Naive thymus-derived CD4-positive, alpha-beta T cell (primary cell): Measurements from ENCODE around the gene LCMT1. TPM values are rescaled to one million over a fixed set of nuclear protein-coding genes. Genes with fewer than 3 reads are reported as not detected.
A peak's percentile ranks its signal among the peaks of the same experiment; 100 is the strongest.
"Not testable (repeated sequence)": the region's sequence is repeated elsewhere in the genome, so short reads cannot be mapped to it uniquely, and the experiment has no call there.

Source experiments
- ATAC-seq: fragments of 150-1000 bp; cut with Tn5 transposase; 2 replicates; pipeline ENCODE4 v1.10.0; 2021; ENCODE audit warnings: mild to moderate bottlenecking, moderate library complexity
- CTCF ChIA-PET: fragments of 350-600 bp; sonication (Branson Sonifier 250); formaldehyde crosslinking; loops from one replicate; lab custom pipeline; 2021; ENCODE audit warnings: antibody characterized with exemption; lab: Charles Lee
- POLR2A ChIA-PET: fragments of 350-600 bp; sonication (Branson Sonifier 250); formaldehyde crosslinking; loops from one replicate; lab custom pipeline; 2021; ENCODE audit warnings: antibody characterized with exemption, inconsistent platforms; lab: Charles Lee
- DNase-seq, 9 donors: peaks; one replicate each; pipeline versions ENCODE4 v3.0.0 to v3.0.0-alpha.2; 2020 to 2022; ENCODE audit warnings: mixed read lengths in 1 of 9
- H3K27ac ChIP-seq: one replicate; pipeline ENCODE4 v1.7.0; 2013; ENCODE audit warnings: mild to moderate bottlenecking, low read depth, low read length, moderate library complexity
- H3K27me3 ChIP-seq, 2 donors: one replicate each; pipeline ENCODE4 v1.7.0; 2013; ENCODE audit warnings: low read length in 2 of 2, mild to moderate bottlenecking in 2 of 2, moderate library complexity in 2 of 2; ENCODE audit not compliant: control insufficient read depth in 2 of 2, insufficient read depth in 2 of 2
- H3K36me3 ChIP-seq, 3 experiments: 1 replicate in 2 of 3; 2 replicates in 1 of 3; pipeline ENCODE4 v1.7.0; 2013; ENCODE audit warnings: low read length in 3 of 3, mild to moderate bottlenecking in 3 of 3, moderate library complexity in 1 of 3; ENCODE audit not compliant: insufficient read depth in 3 of 3, control insufficient read depth in 2 of 3
- H3K4me1 ChIP-seq, 2 donors: one replicate each; pipeline ENCODE4 v1.7.0; 2013; ENCODE audit warnings: low read length in 2 of 2, mild to moderate bottlenecking in 2 of 2, moderate library complexity in 1 of 2; ENCODE audit not compliant: control insufficient read depth in 2 of 2, insufficient read depth in 2 of 2
- H3K4me3 ChIP-seq: 2 replicates; pipeline ENCODE4 v1.7.0; 2013; ENCODE audit warnings: mild to moderate bottlenecking, low read length
- H3K9me3 ChIP-seq, 3 experiments: 1 replicate in 2 of 3; 2 replicates in 1 of 3; pipeline ENCODE4 v1.7.0; 2013; ENCODE audit warnings: low read length in 3 of 3; ENCODE audit not compliant: control insufficient read depth in 2 of 3
- H3K27ac Mint-ChIP-seq, 9 donors: one replicate each; pipeline ENCODE4 v1.8.0; 2020 to 2022; ENCODE audit warnings: mixed read lengths in 9 of 9, mild to moderate bottlenecking in 8 of 9, moderate library complexity in 5 of 9, inconsistent platforms in 2 of 9
- H3K27me3 Mint-ChIP-seq, 5 donors: one replicate each; pipeline ENCODE4 v1.8.0; 2021 to 2022; ENCODE audit warnings: mixed read lengths in 5 of 5, mild to moderate bottlenecking in 1 of 5
- H3K36me3 Mint-ChIP-seq, 5 donors: one replicate each; pipeline ENCODE4 v1.8.0; 2020 to 2022; ENCODE audit warnings: mixed read lengths in 5 of 5, mild to moderate bottlenecking in 3 of 5, inconsistent platforms in 1 of 5
- H3K4me1 Mint-ChIP-seq, 7 donors: one replicate each; pipeline ENCODE4 v1.8.0; 2020 to 2022; ENCODE audit warnings: mixed read lengths in 7 of 7, mild to moderate bottlenecking in 3 of 7, inconsistent platforms in 1 of 7
- H3K4me3 Mint-ChIP-seq, 10 donors: one replicate each; pipeline ENCODE4 v1.8.0; 2020 to 2022; ENCODE audit warnings: mild to moderate bottlenecking in 10 of 10, mixed read lengths in 10 of 10, moderate library complexity in 6 of 10, inconsistent platforms in 2 of 10
- H3K9me3 Mint-ChIP-seq, 11 donors: one replicate each; pipeline ENCODE4 v1.8.0; 2020 to 2022; ENCODE audit warnings: mixed read lengths in 11 of 11, mild to moderate bottlenecking in 4 of 11, inconsistent platforms in 1 of 11, moderate library complexity in 1 of 11
- intact Hi-C, 2 donors: fragments of 100-400 bp; cut with micrococcal nuclease; formaldehyde crosslinking; loops; one replicate each; pipeline ENCODE4 v1.15.1; 2023
- polyA plus RNA-seq, 2 donors: library from polyadenylated mRNA; unstranded; fragments of 300-500 nt; fragmentation: Illumina TruSeq; gene quantifications; one replicate each; pipeline ENCODE4 v1.2.3, GENCODE V29; 2021
- total RNA-seq, 6 experiments: library from RNA in 5 of 6; stranded (reverse) in 5 of 6; gene quantifications; 1 replicate in 5 of 6; 2 replicates in 1 of 6; pipeline ENCODE4 v1.2.3 and lab custom pipeline; 2021 to 2026

The LCMT1 gene
- total and polyA plus RNA-seq, 7 experiments from 2014 or later, result 30.2 to 58.4 (median 36.8) TPM

DNA sequence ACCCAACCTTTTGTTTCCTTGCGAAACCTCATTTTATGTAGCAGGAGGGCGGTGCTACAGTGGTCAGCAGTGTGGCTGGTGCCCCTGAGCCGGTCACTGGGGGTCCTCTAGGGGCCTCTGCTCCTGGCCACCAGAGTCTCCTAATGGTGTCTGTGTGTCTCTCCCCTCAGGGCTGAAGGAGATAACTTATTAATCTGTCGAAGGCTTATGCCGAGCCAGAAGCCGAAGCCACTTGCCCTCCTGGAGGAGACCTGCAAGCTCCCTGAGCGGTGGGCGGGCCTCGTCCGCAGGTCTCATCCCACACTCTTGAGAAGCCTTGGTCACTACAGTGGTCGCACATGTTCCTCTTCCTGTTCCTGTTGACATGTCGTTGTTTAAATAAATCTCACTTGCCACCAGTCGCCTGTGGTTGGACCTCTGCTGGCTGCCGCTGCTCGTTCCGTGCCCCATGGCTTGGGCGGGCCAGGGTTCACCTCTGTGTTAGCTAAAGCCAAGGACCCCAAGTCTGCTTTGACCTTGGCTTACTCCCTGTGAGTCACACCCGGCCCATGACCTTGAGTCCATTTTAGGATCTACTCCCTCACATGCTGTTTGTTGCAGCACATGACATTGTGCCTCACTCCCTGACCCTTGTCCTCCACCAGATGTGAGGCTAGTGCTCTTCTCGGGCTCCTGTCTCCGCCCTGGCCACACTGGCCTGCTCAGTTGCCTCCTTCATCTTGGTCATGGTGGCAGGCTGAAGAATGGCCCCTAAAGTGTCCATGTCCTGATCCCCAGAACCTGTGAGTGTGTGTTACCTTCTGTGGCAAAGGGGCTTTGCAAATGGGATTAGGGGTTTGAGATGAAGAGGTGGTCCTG, 66.5 kb downstream of the LCMT1 start:
- no peaks in the 10 kb centered on the region for H3K27me3 Mint-ChIP-seq
- no peak overlapping the region for H3K4me3 ChIP-seq
- no peak overlapping the region for H3K27ac ChIP-seq
- peaks cover 0 to 39% (median 0%) of the 10 kb centered on the region in 3 experiments for H3K36me3 ChIP-seq
- ChIA-PET CTCF (no interaction called here), POLR2A (no interaction called here)
- intact Hi-C loops, result loop anchor here in 1 of 2 donors (5.0 kb wide), 1 partner anchor 51 kb away; no protein-coding TSS in a partner anchor
- H3K27ac Mint-ChIP-seq, result peak overlapping the region in 2 of 9 donors; percentile 4 to 57
- H3K4me3 Mint-ChIP-seq, result no peak overlapping the region
- H3K9me3 ChIP-seq, result no peaks in the 10 kb centered on the region
- peaks cover 12 to 28% (median 22%) of the 10 kb centered on the region in 5 donors for H3K36me3 Mint-ChIP-seq
- DNase-seq (no peak), ATAC-seq (no peak)
- H3K4me1 ChIP-seq, result no peaks in the 10 kb centered on the region
- H3K4me1 Mint-ChIP-seq, result peaks cover 0 to 10% (median 0%) of the 10 kb centered on the region in 7 donors
- no peaks in the 10 kb centered on the region for H3K27me3 ChIP-seq
- H3K9me3 Mint-ChIP-seq, result no peaks in the 10 kb centered on the region

DNA sequence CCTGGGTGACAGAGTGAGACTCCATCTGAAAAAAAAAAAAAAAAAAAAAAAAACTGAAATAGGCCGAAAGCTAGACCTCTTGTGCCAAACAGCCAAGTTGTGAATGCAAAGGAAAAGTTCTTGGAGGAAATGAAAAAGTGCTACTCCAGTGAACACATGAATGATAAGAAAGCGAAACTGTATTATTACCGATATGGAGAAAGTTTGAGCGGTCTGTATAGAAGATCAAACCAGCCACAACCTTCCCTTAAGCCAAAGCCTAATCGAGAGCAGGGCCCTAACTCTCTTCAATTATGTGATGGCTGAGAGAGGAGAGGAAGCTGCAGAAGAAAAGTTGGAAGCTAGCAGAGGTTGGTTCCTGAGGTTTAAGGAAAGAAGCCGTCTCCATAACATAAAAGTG, 69.7 kb downstream of the LCMT1 start:
- H3K27ac ChIP-seq, H3K4me3 ChIP-seq, H3K27me3 ChIP-seq, POLR2A ChIA-PET, intact Hi-C loops, H3K27me3 Mint-ChIP-seq, ATAC-seq, H3K4me1 ChIP-seq, DNase-seq, H3K9me3 ChIP-seq, H3K9me3 Mint-ChIP-seq: not testable (repeated sequence)
- CTCF ChIA-PET, result interaction anchor here (0.6 kb wide), 1 partner anchor 44 kb away, joined by 4 read pairs; no protein-coding TSS in a partner anchor
- H3K27ac Mint-ChIP-seq, result peak overlapping the region in 4 of 9 donors; percentile 6 to 56 (median 48)
- H3K36me3 Mint-ChIP-seq, result peaks cover 6 to 18% (median 15%) of the 10 kb centered on the region in 5 donors
- peak overlapping the region in 2 of 10 donors; percentile 20 to 26 for H3K4me3 Mint-ChIP-seq
- peaks cover 0 to 10% (median 0%) of the 10 kb centered on the region in 7 donors for H3K4me1 Mint-ChIP-seq
- peaks cover 0 to 13% (median 0%) of the 10 kb centered on the region in 3 experiments for H3K36me3 ChIP-seq

DNA sequence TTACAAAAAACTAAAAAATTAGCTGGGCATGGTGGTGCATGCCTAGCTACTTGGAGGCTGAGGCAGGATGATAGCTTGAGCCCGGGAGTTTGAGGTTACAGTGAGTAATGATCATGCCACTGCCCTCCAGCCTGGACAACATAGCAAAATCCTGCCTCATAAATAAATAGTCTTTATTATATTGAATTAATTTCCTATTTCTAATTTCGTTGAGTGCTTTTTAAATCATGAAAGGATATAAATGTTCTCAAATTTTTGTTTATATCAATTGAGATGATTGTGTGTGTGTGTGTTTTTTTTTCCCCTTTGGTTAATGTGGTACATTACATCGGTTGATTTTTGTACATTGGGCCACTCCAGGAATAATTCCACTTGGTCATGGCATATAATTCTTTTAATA, 73.2 kb downstream of the LCMT1 start:
- Histone ChIP-seq H3K4me1 (no peaks in the 10 kb centered on the region), H3K27me3 (no peaks in the 10 kb centered on the region), H3K27ac (no peak overlapping the region), H3K4me3 (no peak overlapping the region), H3K36me3 (no peaks in the 10 kb centered on the region), H3K9me3 (no peaks in the 10 kb centered on the region)
- H3K4me1 Mint-ChIP-seq, result peaks cover 0 to 10% (median 0%) of the 10 kb centered on the region in 7 donors
- POLR2A ChIA-PET, result no interaction called here
- no peak for ATAC-seq
- no peaks in the 10 kb centered on the region for H3K9me3 Mint-ChIP-seq
- CTCF ChIA-PET, result interaction anchor here (0.7 kb wide), 1 partner anchor 10 kb away, joined by 3 read pairs; no protein-coding TSS in a partner anchor
- H3K27me3 Mint-ChIP-seq, result no peaks in the 10 kb centered on the region
- no peak overlapping the region for H3K4me3 Mint-ChIP-seq
- no peak for DNase-seq
- intact Hi-C loops, result no loop called here
- H3K27ac Mint-ChIP-seq, result no peak overlapping the region
- peaks cover 0 to 19% (median 0%) of the 10 kb centered on the region in 5 donors for H3K36me3 Mint-ChIP-seq

DNA sequence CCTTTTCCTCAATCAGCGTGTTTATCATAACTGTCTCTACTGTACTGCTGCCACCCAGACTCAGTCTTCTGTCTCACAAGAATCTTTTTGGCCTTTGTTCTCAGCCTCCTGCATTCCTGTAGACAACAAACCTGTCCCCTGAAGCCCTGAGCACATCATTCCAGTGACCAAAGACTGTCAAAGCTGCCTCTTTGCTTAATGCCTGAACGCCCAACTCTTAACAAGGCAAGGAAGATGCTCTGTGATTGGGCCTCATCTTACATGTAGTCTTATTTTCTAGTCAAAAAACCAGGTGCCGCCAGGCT, 75.9 kb downstream of the LCMT1 start:
- CTCF ChIA-PET, result no interaction called here
- ATAC-seq (no peak), DNase-seq (no peak)
- no peak overlapping the region for H3K4me3 Mint-ChIP-seq
- Histone ChIP-seq H3K27me3 (no peaks in the 10 kb centered on the region), H3K36me3 (no peaks in the 10 kb centered on the region), H3K9me3 (no peaks in the 10 kb centered on the region), H3K27ac (no peak overlapping the region), H3K4me1 (no peaks in the 10 kb centered on the region), H3K4me3 (no peak overlapping the region)
- no peaks in the 10 kb centered on the region for H3K9me3 Mint-ChIP-seq
- H3K36me3 Mint-ChIP-seq, result peaks cover 0 to 14% (median 0%) of the 10 kb centered on the region in 5 donors
- H3K4me1 Mint-ChIP-seq, result no peaks in the 10 kb centered on the region
- H3K27ac Mint-ChIP-seq, result no peak overlapping the region
- intact Hi-C loops, result no loop called here
- POLR2A ChIA-PET, result no interaction called here
- no peaks in the 10 kb centered on the region for H3K27me3 Mint-ChIP-seq

DNA sequence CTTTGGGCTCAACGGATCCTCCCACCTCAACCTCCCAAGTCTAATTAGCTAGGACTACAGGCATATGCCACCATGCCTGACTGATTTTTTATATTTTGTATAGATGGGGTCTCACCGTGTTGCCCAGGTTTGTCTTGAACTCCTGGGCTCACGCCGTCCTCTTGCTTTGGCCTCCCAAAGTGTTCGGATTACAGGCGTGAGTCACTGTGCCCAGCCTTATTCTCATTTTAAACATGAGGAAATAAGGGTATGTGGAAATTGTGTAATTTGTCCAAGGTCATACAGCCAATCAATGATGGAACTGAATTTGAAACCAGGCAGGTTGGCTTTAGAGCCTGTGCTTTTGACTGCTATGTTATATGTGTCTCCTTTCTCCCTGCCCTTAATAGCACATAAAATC, 77.8 kb downstream of the LCMT1 start:
- Histone ChIP-seq H3K27me3 (no peaks in the 10 kb centered on the region), H3K4me1 (no peaks in the 10 kb centered on the region), H3K4me3 (no peak overlapping the region), H3K9me3 (no peaks in the 10 kb centered on the region), H3K36me3 (no peaks in the 10 kb centered on the region), H3K27ac (no peak overlapping the region)
- peak overlapping the region in 1 of 9 donors; percentile 76 for H3K27ac Mint-ChIP-seq
- ChIA-PET CTCF (no interaction called here), POLR2A (no interaction called here)
- intact Hi-C loops, result no loop called here
- H3K4me1 Mint-ChIP-seq, result no peaks in the 10 kb centered on the region
- no peaks in the 10 kb centered on the region for H3K9me3 Mint-ChIP-seq
- peaks cover 0 to 14% (median 0%) of the 10 kb centered on the region in 5 donors for H3K36me3 Mint-ChIP-seq
- no peak overlapping the region for H3K4me3 Mint-ChIP-seq
- no peak for DNase-seq
- H3K27me3 Mint-ChIP-seq, result no peaks in the 10 kb centered on the region
- no peak for ATAC-seq

DNA sequence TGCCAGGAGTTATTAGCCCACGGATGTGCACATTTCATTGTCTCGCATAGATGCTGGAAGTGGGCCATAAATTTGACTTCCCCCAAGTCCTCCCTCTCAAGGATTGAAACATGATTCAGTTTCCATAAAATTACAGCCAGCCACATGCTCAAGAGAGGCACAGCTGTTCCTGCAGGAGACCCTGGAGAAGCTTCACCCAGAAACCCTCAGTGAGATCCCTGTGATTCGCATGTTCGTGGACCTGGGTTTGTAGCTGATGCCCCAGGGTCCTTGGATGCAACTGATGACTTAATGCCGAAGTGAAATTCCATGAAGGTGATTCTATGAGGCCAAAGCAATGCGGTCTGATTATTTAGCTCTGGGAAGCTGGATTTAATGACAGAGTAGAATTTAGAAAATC, 80.6 kb downstream of the LCMT1 start:
- Histone ChIP-seq H3K27me3 (no peaks in the 10 kb centered on the region), H3K27ac (no peak overlapping the region), H3K4me3 (no peak overlapping the region), H3K4me1 (no peaks in the 10 kb centered on the region), H3K9me3 (no peaks in the 10 kb centered on the region), H3K36me3 (no peaks in the 10 kb centered on the region)
- POLR2A ChIA-PET, result no interaction called here
- DNase-seq (no peak), ATAC-seq (no peak)
- Mint-ChIP-seq H3K36me3 (peaks cover 0 to 14% (median 0%) of the 10 kb centered on the region in 5 donors), H3K4me3 (no peak overlapping the region), H3K4me1 (no peaks in the 10 kb centered on the region), H3K27ac (no peak overlapping the region), H3K9me3 (no peaks in the 10 kb centered on the region), H3K27me3 (no peaks in the 10 kb centered on the region)
- intact Hi-C loops, result no loop called here
- CTCF ChIA-PET, result no interaction called here
